D721Med (cell line): ENCODE data around the gene IDH1.

Source experiments
- DNase-seq: peaks from one replicate; pipeline ENCODE4 v3.0.0; 2011; ENCODE audit warnings: low spot score; ENCODE audit not compliant: insufficient read length
- FAIRE-seq: peaks from 2 replicates; lab custom pipeline; 2011; peaks lifted over from hg19 to GRCh38; lab: Jason Lieb, UNC
- TF ChIP-seq, protein P1 (sequence below): IDR thresholded peaks from 2 replicates; pipeline ENCODE4 v1.5.1; 2012; ENCODE audit warnings: mild to moderate bottlenecking, control low read depth; ENCODE audit not compliant: insufficient read depth; ENCODE audit errors: missing control alignments

IDH1 gene

DNA sequence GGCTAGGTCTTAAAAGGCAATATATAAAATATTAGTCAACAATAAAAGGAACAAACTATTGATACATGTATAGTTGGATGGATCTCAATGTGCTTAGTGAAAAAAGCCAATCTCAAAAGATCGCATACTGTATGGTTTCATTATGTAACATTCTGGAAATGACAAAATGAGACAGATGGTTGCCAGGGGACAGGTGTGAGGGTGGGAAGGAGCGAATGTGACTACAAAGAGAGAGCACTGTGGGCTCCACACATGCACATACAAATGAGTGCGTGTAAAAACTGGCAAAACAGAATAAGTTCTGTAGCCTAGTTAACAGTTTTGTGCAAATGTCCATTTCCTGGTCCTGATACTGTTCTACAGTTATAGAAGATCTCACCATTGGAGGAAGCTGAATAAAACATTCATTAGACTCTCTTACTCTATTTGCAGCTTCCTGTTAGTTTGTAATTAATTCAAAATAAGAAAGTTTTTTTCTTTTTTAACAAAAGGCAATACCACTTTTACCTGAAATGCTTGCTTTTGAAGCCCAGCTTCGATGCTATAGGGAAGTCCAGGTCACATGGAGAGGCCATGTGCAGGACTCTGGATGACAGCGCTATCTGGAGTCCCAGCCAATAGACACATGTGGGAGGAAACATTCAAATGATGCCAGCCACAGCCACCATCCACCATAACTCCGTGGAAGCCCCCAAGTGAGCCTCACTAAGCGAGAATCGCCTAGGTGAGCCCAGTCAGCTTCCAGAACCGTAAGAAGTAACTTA is 44.0 kb downstream of the IDH1 start:
- FAIRE-seq (no peak), DNase-seq (no peak)
- TF ChIP-seq, protein P1, sequence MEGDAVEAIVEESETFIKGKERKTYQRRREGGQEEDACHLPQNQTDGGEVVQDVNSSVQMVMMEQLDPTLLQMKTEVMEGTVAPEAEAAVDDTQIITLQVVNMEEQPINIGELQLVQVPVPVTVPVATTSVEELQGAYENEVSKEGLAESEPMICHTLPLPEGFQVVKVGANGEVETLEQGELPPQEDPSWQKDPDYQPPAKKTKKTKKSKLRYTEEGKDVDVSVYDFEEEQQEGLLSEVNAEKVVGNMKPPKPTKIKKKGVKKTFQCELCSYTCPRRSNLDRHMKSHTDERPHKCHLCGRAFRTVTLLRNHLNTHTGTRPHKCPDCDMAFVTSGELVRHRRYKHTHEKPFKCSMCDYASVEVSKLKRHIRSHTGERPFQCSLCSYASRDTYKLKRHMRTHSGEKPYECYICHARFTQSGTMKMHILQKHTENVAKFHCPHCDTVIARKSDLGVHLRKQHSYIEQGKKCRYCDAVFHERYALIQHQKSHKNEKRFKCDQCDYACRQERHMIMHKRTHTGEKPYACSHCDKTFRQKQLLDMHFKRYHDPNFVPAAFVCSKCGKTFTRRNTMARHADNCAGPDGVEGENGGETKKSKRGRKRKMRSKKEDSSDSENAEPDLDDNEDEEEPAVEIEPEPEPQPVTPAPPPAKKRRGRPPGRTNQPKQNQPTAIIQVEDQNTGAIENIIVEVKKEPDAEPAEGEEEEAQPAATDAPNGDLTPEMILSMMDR: no peak

DNA sequence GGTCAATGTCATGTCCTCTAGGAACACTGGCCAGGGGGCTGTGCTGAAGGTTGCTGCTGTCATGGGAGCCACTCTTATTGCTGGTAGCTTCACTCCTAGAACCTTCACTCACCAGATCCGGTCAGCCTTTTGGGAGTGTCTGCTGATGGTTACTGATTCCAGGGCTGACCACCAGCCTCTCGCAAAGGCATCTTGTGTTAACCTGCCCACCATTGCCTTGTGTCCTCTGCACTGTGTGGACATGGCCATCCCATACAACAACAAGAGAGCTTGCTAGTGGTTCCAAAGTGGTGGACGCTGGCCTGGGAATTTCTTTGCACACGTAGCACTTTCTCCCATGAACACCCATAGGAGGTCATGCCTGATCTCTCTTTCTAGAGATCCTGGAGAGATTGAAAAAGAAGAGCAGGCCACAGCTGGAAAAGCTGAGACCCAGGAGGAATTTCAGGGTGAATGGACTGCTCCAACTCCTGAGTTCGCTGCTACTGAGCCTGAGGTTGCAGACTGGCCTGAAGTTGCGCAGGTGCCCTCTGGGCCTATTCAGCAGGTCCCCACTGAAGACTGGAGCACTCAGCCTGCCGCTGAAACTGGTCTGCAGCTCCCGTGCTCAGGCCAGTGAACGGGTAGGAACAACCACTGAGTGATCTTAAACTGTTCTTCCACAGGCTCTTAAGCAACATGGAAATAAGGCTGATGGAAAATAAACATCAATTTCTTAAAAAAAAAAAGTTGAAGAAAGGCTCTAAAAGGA is 46.4 kb downstream of the IDH1 start:
- TF ChIP-seq, protein P1: no peak
- no peak for FAIRE-seq

DNA sequence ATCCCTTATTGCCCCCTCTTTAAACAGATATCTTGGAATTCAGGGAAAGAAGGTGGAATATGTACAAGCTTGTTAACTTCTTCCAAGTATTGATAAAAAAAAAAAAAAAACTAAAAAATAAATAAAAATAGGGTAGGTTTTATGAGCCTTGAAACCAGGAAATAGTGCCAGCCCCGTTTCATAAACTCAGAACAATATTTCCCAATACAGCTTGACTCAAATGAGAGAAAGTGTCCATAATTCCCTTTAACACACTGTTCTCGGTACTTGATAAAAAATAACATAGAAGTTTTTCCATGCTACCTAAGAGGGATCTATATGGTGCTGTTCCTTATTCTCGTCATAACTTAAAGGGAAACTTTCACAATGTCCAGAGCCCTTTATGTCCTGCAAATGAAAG is 47.1 kb downstream of the IDH1 start:
- no peak for DNase-seq
- no peak for FAIRE-seq
- TF ChIP-seq, protein P1: no peak

More for the DNA sequence above, 46.4 kb downstream of the IDH1 start:
- no peak for DNase-seq

DNA sequence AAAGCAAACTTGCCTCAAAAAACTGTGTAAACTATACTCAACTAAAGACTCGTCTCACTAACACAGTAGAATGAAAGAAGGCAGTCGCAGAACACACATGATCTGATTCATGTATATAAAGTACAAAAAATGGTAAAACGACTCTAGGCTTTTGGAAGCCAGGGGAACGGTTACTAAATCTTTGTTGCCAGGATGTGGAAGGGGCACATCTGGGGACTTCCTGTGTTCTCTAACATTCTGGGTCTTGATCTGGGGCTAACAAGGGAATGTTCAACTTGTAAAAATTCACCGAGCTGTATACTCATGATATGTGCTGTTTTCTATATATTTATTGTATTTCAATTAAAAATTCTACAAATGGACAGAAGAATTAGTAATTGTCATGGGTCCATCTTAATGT is 50.7 kb downstream of the IDH1 start:
- FAIRE-seq: no peak
- DNase-seq: no peak
- TF ChIP-seq, protein P1: no peak

DNA sequence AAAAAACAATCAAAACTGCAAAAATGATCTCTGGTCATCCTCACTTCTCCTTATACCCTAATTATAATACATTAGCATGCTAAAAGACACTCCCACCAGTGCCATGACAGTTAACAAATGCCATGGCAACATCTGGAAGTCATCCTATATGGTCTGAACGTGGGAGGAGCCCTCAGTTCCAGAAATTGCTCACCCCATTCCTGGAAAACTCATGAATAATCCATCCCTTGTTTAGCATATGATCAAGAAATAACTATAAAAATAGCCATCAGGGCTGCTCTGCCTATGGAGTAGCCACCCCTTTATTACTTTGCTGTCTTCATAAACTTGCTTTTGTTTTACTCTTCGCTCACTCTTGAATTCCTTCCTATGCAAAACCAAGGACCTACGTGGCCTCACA is 59.3 kb downstream of the IDH1 start:
- no peak for FAIRE-seq
- TF ChIP-seq, protein P1: no peak
- no peak for DNase-seq

DNA sequence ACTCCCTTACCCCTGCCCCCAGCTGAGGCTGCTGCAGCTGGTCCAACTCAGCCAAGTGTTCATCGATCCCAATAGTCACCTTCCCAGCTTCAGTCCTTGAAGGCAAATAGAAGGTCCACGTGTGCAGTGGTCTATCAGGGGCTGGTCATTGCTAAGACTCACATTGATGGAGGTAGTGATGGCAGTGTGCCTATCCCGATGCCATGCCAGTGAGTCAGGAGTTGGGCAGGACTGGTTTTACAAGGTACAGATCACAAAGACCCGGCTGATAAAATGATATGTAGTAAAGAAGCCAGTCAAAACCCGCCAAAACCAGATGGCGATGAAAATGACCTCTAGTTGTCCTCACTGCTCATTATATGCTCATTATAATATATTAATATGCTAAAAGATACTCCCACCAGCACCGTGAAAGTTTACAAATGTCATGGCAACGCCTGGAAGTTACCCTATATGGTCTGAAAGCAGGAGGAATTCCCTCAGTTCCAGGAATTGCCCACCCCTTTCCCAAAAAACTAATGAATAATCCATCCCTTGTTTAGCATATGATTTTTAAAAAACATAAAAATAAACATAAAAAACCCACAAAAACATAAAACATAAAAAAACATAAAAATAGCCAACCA is 62.1 kb downstream of the IDH1 start:
- DNase-seq (no peak), FAIRE-seq (no peak)
- TF ChIP-seq, protein P1: no peak
